Uterus (tissue), 4 donors: ENCODE measurements around the gene NEUROD4. TPM values are rescaled to one million over a fixed set of nuclear protein-coding genes. Genes with fewer than 3 reads are reported as not detected.

Source experiments
- DNase-seq, 2 donors: peaks; one replicate each; pipeline ENCODE4 v3.0.0-alpha.2; 2019 to 2020
- H3K27ac ChIP-seq, 2 donors: fragments of 200-600 bp; sonication (generic); 1 replicate in 1 of 2; 2 replicates in 1 of 2; pipeline ENCODE4 v1.5.1; 2016 to 2018
- H3K27me3 ChIP-seq, 2 donors: fragments of 200-600 bp; sonication (generic); one replicate each; pipeline ENCODE4 v1.5.1; 2018 to 2019; ENCODE audit warnings: control low read depth in 1 of 2
- H3K36me3 ChIP-seq, 2 donors: fragments of 200-600 bp; sonication (generic); one replicate each; pipeline ENCODE4 v1.5.1; 2019; ENCODE audit warnings: control low read depth in 1 of 2
- H3K4me1 ChIP-seq, 2 donors: fragments of 200-600 bp; sonication (generic); one replicate each; pipeline ENCODE4 v1.5.1; 2018 to 2019; ENCODE audit warnings: control low read depth in 1 of 2
- H3K4me3 ChIP-seq, 2 donors: fragments of 200-600 bp; sonication (generic); 1 replicate in 1 of 2; 2 replicates in 1 of 2; pipeline ENCODE4 v1.5.1; 2018 to 2019; ENCODE audit warnings: mild to moderate bottlenecking in 1 of 2
- H3K9me3 ChIP-seq, 2 donors: fragments of 200-600 bp; sonication (generic); one replicate each; pipeline ENCODE4 v1.5.1; 2019; ENCODE audit warnings: control low read depth in 1 of 2
- POLR2A ChIP-seq, 2 donors: fragments of 450-650 bp; IDR thresholded peaks; one replicate each; pipeline ENCODE4 v1.6.1; 2016; ENCODE audit warnings: antibody characterized with exemption in 2 of 2, mild to moderate bottlenecking in 1 of 2, moderate library complexity in 1 of 2
- intact Hi-C: fragments of 100-400 bp; cut with DNase I; formaldehyde crosslinking; loops from one replicate; pipeline ENCODE4 v1.15.1; 2023; ENCODE audit warnings: low total_unique reads
- total RNA-seq, 4 donors: library from RNA; depleted of rRNA in 3 of 4; stranded (reverse); fragments of >200 nt in 3 of 4; gene quantifications; one replicate each; pipeline versions ENCODE4 v1.1.0 to v1.2.4, GENCODE V29; 2014 to 2023
- TF ChIP-seq, protein P1 (sequence below), 4 experiments: fragments of 200-600 bp in 2 of 4; fragments of 450-650 bp in 2 of 4; sonication (generic) in 2 of 4; IDR thresholded peaks; one replicate each; pipeline ENCODE4 v1.5.1; 2016 to 2019; ENCODE audit warnings: antibody characterized with exemption in 4 of 4, mild to moderate bottlenecking in 2 of 4, moderate library complexity in 1 of 4
- donor health status: DM: yes; HTN: yes; CAD: no.

Gene NEUROD4
- total RNA-seq, 4 donors from 2014 or later, result not detected

- Histone ChIP-seq H3K9me3 (no peaks in the 10 kb centered on the region), H3K36me3 (no peaks in the 10 kb centered on the region), H3K4me1 (no peaks in the 10 kb centered on the region), H3K4me3 (no peak overlapping the region), H3K27me3 (no peaks in the 10 kb centered on the region), H3K27ac (no peak overlapping the region)
- no peak for DNase-seq
- TF ChIP-seq, protein P1, sequence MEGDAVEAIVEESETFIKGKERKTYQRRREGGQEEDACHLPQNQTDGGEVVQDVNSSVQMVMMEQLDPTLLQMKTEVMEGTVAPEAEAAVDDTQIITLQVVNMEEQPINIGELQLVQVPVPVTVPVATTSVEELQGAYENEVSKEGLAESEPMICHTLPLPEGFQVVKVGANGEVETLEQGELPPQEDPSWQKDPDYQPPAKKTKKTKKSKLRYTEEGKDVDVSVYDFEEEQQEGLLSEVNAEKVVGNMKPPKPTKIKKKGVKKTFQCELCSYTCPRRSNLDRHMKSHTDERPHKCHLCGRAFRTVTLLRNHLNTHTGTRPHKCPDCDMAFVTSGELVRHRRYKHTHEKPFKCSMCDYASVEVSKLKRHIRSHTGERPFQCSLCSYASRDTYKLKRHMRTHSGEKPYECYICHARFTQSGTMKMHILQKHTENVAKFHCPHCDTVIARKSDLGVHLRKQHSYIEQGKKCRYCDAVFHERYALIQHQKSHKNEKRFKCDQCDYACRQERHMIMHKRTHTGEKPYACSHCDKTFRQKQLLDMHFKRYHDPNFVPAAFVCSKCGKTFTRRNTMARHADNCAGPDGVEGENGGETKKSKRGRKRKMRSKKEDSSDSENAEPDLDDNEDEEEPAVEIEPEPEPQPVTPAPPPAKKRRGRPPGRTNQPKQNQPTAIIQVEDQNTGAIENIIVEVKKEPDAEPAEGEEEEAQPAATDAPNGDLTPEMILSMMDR (IDR thresholded peaks at IDR 0.05), result no peak
- no peak for TF ChIP-seq POLR2A (IDR thresholded peaks at IDR 0.05)
- intact Hi-C loops, result no loop called here
These were observed 2.3 kb upstream of the NEUROD4 start for GRCh38 chr12:55017416-55017925.

DNA sequence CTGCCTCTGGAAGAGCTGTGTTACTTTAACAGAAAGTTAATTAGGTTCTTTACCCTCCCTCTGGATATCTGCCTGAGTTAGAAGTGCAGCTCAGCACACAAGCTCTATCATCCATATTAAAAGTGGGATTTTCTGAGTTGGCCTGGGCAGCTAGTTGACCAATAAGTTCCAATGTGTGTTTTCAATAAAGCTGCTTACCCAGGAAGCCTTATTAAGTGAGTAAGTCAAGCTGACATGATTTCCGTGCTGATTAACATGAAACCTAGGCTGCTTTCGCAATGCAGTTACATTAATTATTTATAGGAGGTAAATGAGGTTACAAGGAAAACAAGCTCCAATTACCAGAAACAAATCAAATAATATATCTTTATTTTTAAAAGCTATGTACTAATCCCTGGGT, 4.8 kb downstream of the NEUROD4 start:
- no peak for DNase-seq
- Histone ChIP-seq H3K9me3 (no peaks in the 10 kb centered on the region), H3K4me3 (no peak overlapping the region), H3K36me3 (no peaks in the 10 kb centered on the region), H3K27ac (no peak overlapping the region), H3K27me3 (no peaks in the 10 kb centered on the region), H3K4me1 (no peaks in the 10 kb centered on the region)
- intact Hi-C loops, result no loop called here
- TF ChIP-seq POLR2A (IDR thresholded peaks at IDR 0.05), result no peak
- TF ChIP-seq, protein P1 (IDR thresholded peaks at IDR 0.05), result no peak

- Histone ChIP-seq H3K9me3 (no peaks in the 10 kb centered on the region), H3K4me1 (no peaks in the 10 kb centered on the region), H3K27me3 (no peaks in the 10 kb centered on the region), H3K4me3 (no peak overlapping the region), H3K36me3 (no peaks in the 10 kb centered on the region), H3K27ac (no peak overlapping the region)
- TF ChIP-seq, protein P1 (IDR thresholded peaks at IDR 0.05), result no peak
- no peak for TF ChIP-seq POLR2A (IDR thresholded peaks at IDR 0.05)
- no peak for DNase-seq
- intact Hi-C loops, result no loop called here
These were observed 5.7 kb downstream of the NEUROD4 start for GRCh38 chr12:55025508-55025907.

DNA sequence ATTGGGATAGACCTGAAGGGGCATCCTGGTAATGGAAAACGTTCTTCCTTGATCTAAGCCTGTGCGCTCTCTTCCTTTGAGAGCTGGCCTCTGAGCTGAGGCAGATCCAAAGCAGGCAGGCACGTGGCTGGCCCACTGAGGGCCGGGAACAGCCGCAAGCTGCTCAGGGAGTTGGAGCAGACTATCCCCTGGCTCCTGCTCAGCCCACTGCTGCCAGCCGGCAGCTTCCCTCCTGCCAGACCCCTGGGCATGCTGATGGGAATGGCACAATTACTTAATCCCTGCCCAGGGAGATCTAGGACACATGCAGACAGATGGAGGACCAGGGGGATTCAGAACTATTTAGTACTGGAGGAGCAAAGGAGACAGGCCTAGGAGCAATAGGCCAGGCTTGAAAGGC, 14.4 kb downstream of the NEUROD4 start:
- TF ChIP-seq, protein P1 (IDR thresholded peaks at IDR 0.05), result no peak
- no peak for TF ChIP-seq POLR2A (IDR thresholded peaks at IDR 0.05)
- Histone ChIP-seq H3K4me1 (no peaks in the 10 kb centered on the region), H3K27ac (no peak overlapping the region), H3K9me3 (no peaks in the 10 kb centered on the region), H3K4me3 (no peak overlapping the region), H3K36me3 (peaks cover 0 to 2% of the 10 kb centered on the region in 2 donors), H3K27me3 (no peaks in the 10 kb centered on the region)
- no peak for DNase-seq
- intact Hi-C loops, result no loop called here

- no peaks in the 10 kb centered on the region for H3K27me3 ChIP-seq
- H3K4me1 ChIP-seq, result no peaks in the 10 kb centered on the region
- TF ChIP-seq, protein P1 (IDR thresholded peaks at IDR 0.05), result no peak
- no peak for TF ChIP-seq POLR2A (IDR thresholded peaks at IDR 0.05)
- H3K4me3 ChIP-seq, result no peak overlapping the region
- no peaks in the 10 kb centered on the region for H3K9me3 ChIP-seq
- H3K36me3 ChIP-seq, result peaks cover 0 to 2% of the 10 kb centered on the region in 2 donors
- intact Hi-C loops, result no loop called here
- H3K27ac ChIP-seq, result no peak overlapping the region
- no peak for DNase-seq
These were observed 16.7 kb downstream of the NEUROD4 start for GRCh38 chr12:55036326-55037115.
